PC-3 (cell line): ENCODE measurements around the gene TMEM174. TPM values are rescaled to one million over a fixed set of nuclear protein-coding genes. Genes with fewer than 3 reads are reported as not detected.

ENCODE experiments used
- ATAC-seq: fragments of 200-7000 bp; cut with Tn5 transposase; 2 replicates; pipeline ENCODE4 v1.9.1; 2020; ENCODE audit warnings: mild to moderate bottlenecking, moderate library complexity
- Bru-seq: library from RNA; stranded (reverse); fragments of 400-500 nt; gene quantifications from one replicate; lab custom pipeline; 2021; lab: Mats Ljungman, UMichigan
- BruChase-seq, 2 experiments: library from RNA; stranded (reverse); fragments of 400-500 nt; gene quantifications; one replicate each; lab custom pipeline; 2021; lab: Mats Ljungman, UMichigan
- BruUV-seq: library from RNA; stranded (reverse); fragments of 400-500 nt; replicated peaks from 2 replicates; lab custom pipeline; 2021; lab: Mats Ljungman, UMichigan
- CTCF ChIA-PET: fragments of 300-600 bp; sonication (Branson Sonifier 250); formaldehyde crosslinking; loops from one replicate; lab custom pipeline; 2022; ENCODE audit warnings: antibody characterized with exemption; lab: Charles Lee
- POLR2A ChIA-PET: fragments of 300-600 bp; sonication (Branson Sonifier 250); formaldehyde crosslinking; loops from one replicate; lab custom pipeline; 2022; ENCODE audit warnings: antibody characterized with exemption; ENCODE audit not compliant: unreplicated experiment; lab: Charles Lee
- DNase-seq: peaks from one replicate; pipeline ENCODE4 v3.0.0-alpha.2; 2015
- H2AFZ ChIP-seq: fragments of 300-600 bp; sonication (generic); 2 replicates; pipeline ENCODE4 v1.6.0; 2016; ENCODE audit warnings: antibody characterized with exemption, low read length
- H3F3A ChIP-seq: fragments of 300-600 bp; sonication (generic); one replicate; pipeline ENCODE4 v1.6.0; 2017; ENCODE audit warnings: antibody characterized with exemption, low read length, control low read depth, mild to moderate bottlenecking; ENCODE audit not compliant: unreplicated experiment
- H3K27ac ChIP-seq: fragments of 300-600 bp; sonication (generic); 2 replicates; pipeline ENCODE4 v1.5.1; 2016; ENCODE audit warnings: mild to moderate bottlenecking, low read length
- H3K27me3 ChIP-seq: fragments of 300-600 bp; sonication (generic); 2 replicates; pipeline ENCODE4 v1.6.1; 2016; ENCODE audit warnings: low read length, mixed read lengths
- H3K36me3 ChIP-seq: fragments of 300-600 bp; sonication (generic); 2 replicates; pipeline ENCODE4 v1.6.1; 2016; ENCODE audit warnings: low read depth, mixed run types, low read length, mixed read lengths
- H3K4me1 ChIP-seq: fragments of 300-600 bp; sonication (generic); 2 replicates; pipeline ENCODE4 v1.5.1; 2016; ENCODE audit warnings: low read length; ENCODE audit not compliant: insufficient read depth
- H3K4me2 ChIP-seq: fragments of 300-600 bp; sonication (generic); 2 replicates; pipeline ENCODE4 v1.6.0; 2016; ENCODE audit warnings: low read length
- H3K4me3 ChIP-seq: fragments of 300-600 bp; sonication (generic); 2 replicates; pipeline ENCODE4 v1.5.1; 2016; ENCODE audit warnings: mild to moderate bottlenecking, low read length, mixed read lengths
- H3K79me2 ChIP-seq: fragments of 300-600 bp; sonication (generic); 2 replicates; pipeline ENCODE4 v1.6.1; 2017; ENCODE audit warnings: low read length, mixed read lengths
- H3K9ac ChIP-seq: fragments of 300-600 bp; sonication (generic); 2 replicates; pipeline ENCODE4 v1.6.0; 2016; ENCODE audit warnings: mild to moderate bottlenecking, low read length
- H3K9me2 ChIP-seq: fragments of 300-600 bp; sonication (generic); replicated peaks from 2 replicates; pipeline ENCODE4 v1.6.1; 2016; ENCODE audit warnings: mixed run types, low read length, mixed read lengths
- H3K9me3 ChIP-seq: fragments of 300-600 bp; sonication (generic); 2 replicates; pipeline ENCODE4 v1.6.1; 2016; ENCODE audit warnings: low read length, mixed read lengths
- H4K20me1 ChIP-seq: fragments of 300-600 bp; sonication (generic); 2 replicates; pipeline ENCODE4 v1.6.1; 2016; ENCODE audit warnings: low read length, mixed read lengths
- EZH2 ChIP-seq: fragments of 300-600 bp; sonication (generic); IDR thresholded peaks from one replicate; pipeline ENCODE4 v1.6.1; 2017; ENCODE audit warnings: antibody characterized with exemption, mild to moderate bottlenecking, low read length; ENCODE audit not compliant: unreplicated experiment
- EZH2phosphoT487 ChIP-seq: fragments of 300-600 bp; sonication (generic); IDR thresholded peaks from 2 replicates; pipeline ENCODE4 v1.6.1; 2018; ENCODE audit warnings: mild to moderate bottlenecking, antibody characterized with exemption, low read length, borderline replicate concordance
- intact Hi-C: fragments of 100-400 bp; cut with micrococcal nuclease; formaldehyde crosslinking; loops from 2 replicates; pipeline ENCODE4 v1.9.0; 2023
- long read RNA-seq: library from polyadenylated mRNA; unstranded; transcript quantifications from one replicate; pipeline ENCODE4 v2.0.0, GENCODE V29; 2021; ENCODE audit not compliant: unreplicated experiment
- total RNA-seq: library from RNA; depleted of rRNA; stranded (reverse); fragments of >200 nt; gene quantifications from 2 replicates; pipeline ENCODE4 v1.2.3, GENCODE V29; 2014; rRNA removed
- TF ChIP-seq, protein P1 (sequence below): fragments of 300-600 bp; sonication (generic); conservative IDR thresholded peaks from 2 replicates; pipeline ENCODE4 v1.5.1; 2017; ENCODE audit warnings: antibody characterized with exemption, low read depth, mild to moderate bottlenecking, low read length

TMEM174 gene, protein sequence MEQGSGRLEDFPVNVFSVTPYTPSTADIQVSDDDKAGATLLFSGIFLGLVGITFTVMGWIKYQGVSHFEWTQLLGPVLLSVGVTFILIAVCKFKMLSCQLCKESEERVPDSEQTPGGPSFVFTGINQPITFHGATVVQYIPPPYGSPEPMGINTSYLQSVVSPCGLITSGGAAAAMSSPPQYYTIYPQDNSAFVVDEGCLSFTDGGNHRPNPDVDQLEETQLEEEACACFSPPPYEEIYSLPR
- total RNA-seq (not detected in 2 replicates), Bru-seq, nascent RNA (not detected), BruChase-seq, experiment 1, labeled RNA remaining after a 6-hour chase (not detected), BruChase-seq, experiment 2, labeled RNA remaining after a 2-hour chase (not detected)
- long read RNA-seq = 0 reads

DNA sequence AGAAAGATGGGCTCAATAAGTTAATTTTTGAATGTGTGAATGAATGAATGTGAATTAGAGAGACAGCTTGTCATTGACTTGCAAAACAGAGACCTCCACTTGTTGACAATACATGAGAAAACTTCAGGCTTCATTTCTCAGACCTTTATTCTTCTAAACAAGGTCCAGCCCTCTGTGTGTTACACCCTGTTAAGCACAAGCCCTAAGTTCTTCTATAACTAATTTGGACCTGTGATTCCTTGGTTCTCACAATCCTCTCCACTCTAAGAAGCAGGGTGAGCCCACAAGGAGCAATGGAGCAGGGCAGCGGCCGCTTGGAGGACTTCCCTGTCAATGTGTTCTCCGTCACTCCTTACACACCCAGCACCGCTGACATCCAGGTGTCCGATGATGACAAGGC is at the start of gene TMEM174:
TSS of gene TMEM174 (plus strand) at position 243 of the 400 bp plus-strand sequence. CDS start at position 294, 51 bp downstream.
- intact Hi-C loops = no loop called here
- CTCF ChIA-PET = no interaction called here

DNA sequence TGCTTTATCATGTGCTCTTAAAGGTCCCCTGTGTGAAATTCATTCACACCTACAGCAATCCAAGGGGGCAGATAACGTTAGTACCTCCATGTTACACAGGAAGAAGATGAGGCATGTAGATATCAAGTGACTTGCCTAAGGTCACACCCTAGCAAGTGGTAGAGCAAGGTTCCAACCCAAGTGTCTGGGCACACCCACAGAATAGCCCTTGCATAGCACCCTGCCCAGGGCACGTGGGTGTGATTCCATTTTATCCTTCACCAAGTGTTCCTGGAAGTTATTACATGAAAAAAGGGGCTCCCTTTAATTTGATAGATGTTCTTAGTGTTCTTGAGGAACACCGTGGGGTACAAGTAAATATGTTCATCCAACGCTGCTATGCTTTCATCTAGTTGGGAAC is 47.7 kb upstream of the TMEM174 start:
- TF ChIP-seq EZH2 (no peak), EZH2phosphoT487 (no peak)
- TF ChIP-seq, protein P1, sequence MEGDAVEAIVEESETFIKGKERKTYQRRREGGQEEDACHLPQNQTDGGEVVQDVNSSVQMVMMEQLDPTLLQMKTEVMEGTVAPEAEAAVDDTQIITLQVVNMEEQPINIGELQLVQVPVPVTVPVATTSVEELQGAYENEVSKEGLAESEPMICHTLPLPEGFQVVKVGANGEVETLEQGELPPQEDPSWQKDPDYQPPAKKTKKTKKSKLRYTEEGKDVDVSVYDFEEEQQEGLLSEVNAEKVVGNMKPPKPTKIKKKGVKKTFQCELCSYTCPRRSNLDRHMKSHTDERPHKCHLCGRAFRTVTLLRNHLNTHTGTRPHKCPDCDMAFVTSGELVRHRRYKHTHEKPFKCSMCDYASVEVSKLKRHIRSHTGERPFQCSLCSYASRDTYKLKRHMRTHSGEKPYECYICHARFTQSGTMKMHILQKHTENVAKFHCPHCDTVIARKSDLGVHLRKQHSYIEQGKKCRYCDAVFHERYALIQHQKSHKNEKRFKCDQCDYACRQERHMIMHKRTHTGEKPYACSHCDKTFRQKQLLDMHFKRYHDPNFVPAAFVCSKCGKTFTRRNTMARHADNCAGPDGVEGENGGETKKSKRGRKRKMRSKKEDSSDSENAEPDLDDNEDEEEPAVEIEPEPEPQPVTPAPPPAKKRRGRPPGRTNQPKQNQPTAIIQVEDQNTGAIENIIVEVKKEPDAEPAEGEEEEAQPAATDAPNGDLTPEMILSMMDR = no peak
- H3K27me3 ChIP-seq = no peaks in the 10 kb centered on the region
- no TSS peak for BruUV-seq
- H3K27ac ChIP-seq = no peak overlapping the region
- H3K9ac ChIP-seq = no peak overlapping the region
- CTCF ChIA-PET = no interaction called here
- no peaks in the 10 kb centered on the region for H3K36me3 ChIP-seq
- POLR2A ChIA-PET = no interaction called here
- H3K4me1 ChIP-seq = peaks cover 21% of the 10 kb centered on the region
- H3K9me2 ChIP-seq = no peaks in the 10 kb centered on the region
- intact Hi-C loops = no loop called here
- H3K9me3 ChIP-seq = no peaks in the 10 kb centered on the region
- H3K79me2 ChIP-seq = no peaks in the 10 kb centered on the region
- no peaks in the 10 kb centered on the region for H4K20me1 ChIP-seq
- H3F3A ChIP-seq = no peaks in the 10 kb centered on the region
- H3K4me2 ChIP-seq = no peak overlapping the region
- H2AFZ ChIP-seq = no peak overlapping the region
- ATAC-seq (no peak), DNase-seq (no peak)
- H3K4me3 ChIP-seq = no peak overlapping the region

More for the DNA sequence above, at the start of gene TMEM174:
- POLR2A ChIA-PET = no interaction called here
- Histone ChIP-seq H3K36me3 (no peaks in the 10 kb centered on the region), H3K79me2 (no peaks in the 10 kb centered on the region), H3K4me3 (no peak within 1 kb of the TSS), H3K9me2 (no peaks in the 10 kb centered on the region), H4K20me1 (no peaks in the 10 kb centered on the region), H3F3A (no peaks in the 10 kb centered on the region), H3K4me2 (no peak within 1 kb of the TSS), H3K9me3 (no peaks in the 10 kb centered on the region), H3K27ac (no peak within 1 kb of the TSS), H2AFZ (no peak within 1 kb of the TSS), H3K27me3 (no peaks in the 10 kb centered on the region), H3K4me1 (no peaks in the 10 kb centered on the region), H3K9ac (no peak within 1 kb of the TSS)
- ATAC-seq (no peak), DNase-seq (no peak)
- TF ChIP-seq, protein P1 = no peak
- TF ChIP-seq EZH2 (no peak), EZH2phosphoT487 (no peak)
- no TSS peak for BruUV-seq

DNA sequence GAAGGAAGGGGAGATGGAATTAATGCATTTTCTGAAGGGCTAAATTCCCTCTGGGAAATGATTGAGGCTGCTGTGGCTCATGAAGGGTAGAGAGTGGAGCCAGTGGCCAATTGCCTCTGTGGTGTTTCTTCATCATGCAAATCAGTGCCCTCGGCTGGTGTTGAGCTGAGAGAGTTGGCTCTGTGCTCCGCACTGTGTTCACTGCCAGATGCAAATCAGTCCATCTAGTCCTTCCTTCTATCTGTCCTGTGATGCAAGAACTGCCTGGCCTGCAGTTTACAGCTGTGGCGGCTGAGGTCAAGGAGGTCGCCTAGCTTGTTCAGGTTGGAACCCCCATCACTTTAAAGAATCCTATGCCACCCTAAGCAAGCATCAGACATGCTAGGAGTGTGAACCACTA is 46.6 kb upstream of the TMEM174 start:
- no peaks in the 10 kb centered on the region for H4K20me1 ChIP-seq
- H2AFZ ChIP-seq = no peak overlapping the region
- TF ChIP-seq, protein P1 = no peak
- TF ChIP-seq EZH2phosphoT487 (no peak), EZH2 (no peak)
- ATAC-seq (no peak), DNase-seq (no peak)
- intact Hi-C loops = no loop called here
- H3K9ac ChIP-seq = no peak overlapping the region
- no peaks in the 10 kb centered on the region for H3K27me3 ChIP-seq
- no peak overlapping the region for H3K27ac ChIP-seq
- no peaks in the 10 kb centered on the region for H3K79me2 ChIP-seq
- no TSS peak for BruUV-seq
- H3K4me3 ChIP-seq = no peak overlapping the region
- H3F3A ChIP-seq = no peaks in the 10 kb centered on the region
- peaks cover 20% of the 10 kb centered on the region for H3K4me1 ChIP-seq
- ChIA-PET CTCF (no interaction called here), POLR2A (no interaction called here)
- H3K4me2 ChIP-seq = no peak overlapping the region
- H3K9me2 ChIP-seq = no peaks in the 10 kb centered on the region
- no peaks in the 10 kb centered on the region for H3K36me3 ChIP-seq
- H3K9me3 ChIP-seq = no peaks in the 10 kb centered on the region
